Motor neuron (in vitro differentiated cells): Measurements from ENCODE around the gene TNRC6A. TPM values are rescaled to one million over a fixed set of nuclear protein-coding genes. Genes with fewer than 3 reads are reported as not detected.
"Not testable (repeated sequence)": the region's sequence is repeated elsewhere in the genome, so short reads cannot be mapped to it uniquely, and the experiment has no call there.

ENCODE experiments used
- ATAC-seq, 8 experiments: fragments of 200-7000 bp; cut with Tn5 transposase; replicated peaks in 6 of 8; 2 replicates each; pipeline ENCODE4 v1.8.0; 2021; ENCODE audit warnings: mild to moderate bottlenecking in 8 of 8, moderate library complexity in 8 of 8
- H3K27ac ChIP-seq, 2 donors: fragments of 250-450 bp; sonication (Bioruptor Pico); 2 replicates each; pipeline ENCODE4 v1.9.0; 2021; ENCODE audit warnings: antibody characterized with exemption in 2 of 2, mild to moderate bottlenecking in 2 of 2, moderate library complexity in 1 of 2
- H3K4me1 ChIP-seq, 2 donors: fragments of 250-450 bp; sonication (Bioruptor Pico); replicated peaks in 1 of 2; 2 replicates each; pipeline ENCODE4 v1.6.1; 2021; ENCODE audit warnings: antibody characterized with exemption in 2 of 2, mild to moderate bottlenecking in 2 of 2, moderate library complexity in 1 of 2
- H3K4me3 ChIP-seq, 5 donors: fragments of 250-450 bp; sonication (Bioruptor Pico); 2 replicates each; pipeline ENCODE4 v1.9.0; 2021; ENCODE audit warnings: antibody characterized with exemption in 5 of 5, mild to moderate bottlenecking in 5 of 5, moderate library complexity in 4 of 5
- WGBS, 10 experiments: fragments of 450-650 bp; shearing (Covaris generic); methylation state at CpG; one replicate each; pipeline ENCODE4 v1.0.0; 2022; 5-methylcytosine and 5-hydroxymethylcytosine counted together
- in situ Hi-C, 9 experiments: fragments of 400-800 bp; cut with MboI; loops; one replicate each; pipeline ENCODE4 v1.15.0; 2021; ENCODE audit warnings: low sequenced_read_pairs in 9 of 9, low pct_unique_long_range_greater_than_20kb in 2 of 9; ENCODE audit not compliant: unreplicated experiment in 9 of 9
- total RNA-seq, 8 experiments: library from RNA; unstranded; fragments of 300-600 nt; gene quantifications; 2 replicates each; pipeline versions ENCODE4 v1.2.3 to v1.2.4, GENCODE V29; 2022

The TNRC6A gene
- total RNA-seq, 8 experiments from 2014 or later, result 40.9 to 84.7 (median 55.3) TPM

DNA sequence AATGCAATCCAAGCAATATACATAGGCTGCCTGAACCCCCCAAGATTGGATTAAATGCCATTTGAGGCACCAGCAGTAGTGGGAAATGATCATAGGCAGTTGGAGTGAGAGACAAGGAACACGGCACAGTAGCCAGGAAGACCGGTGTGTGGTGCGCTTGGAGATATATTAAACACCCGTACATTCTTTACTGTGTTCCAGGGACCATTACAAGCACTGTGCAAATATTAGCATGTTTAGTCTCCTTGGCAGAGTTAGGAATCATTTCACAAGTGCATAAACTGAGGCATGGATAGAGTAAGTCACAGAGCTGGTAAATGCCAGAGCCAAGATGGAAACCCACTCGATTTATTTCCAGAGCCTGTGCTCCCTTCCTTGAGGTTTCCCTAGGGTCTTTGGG lies 31.1 kb upstream of the TNRC6A start:
- in situ Hi-C loops, result loop anchor here in 1 of 9 experiments (25.0 kb wide), 1 partner anchor 111 kb away; no protein-coding TSS in a partner anchor
- 72 to 100% (median 93%) methylated on average over 1 to 4 of the region's 5 CpGs; no CpG with 5 or more reads in 2 of the 10 experiments for WGBS, 10 experiments
- H3K27ac ChIP-seq, result no peak overlapping the region
- H3K4me1 ChIP-seq, result no peaks in the 10 kb centered on the region
- peak in 1 of 8 experiments; percentile 68 for ATAC-seq
- H3K4me3 ChIP-seq, result no peak overlapping the region

DNA sequence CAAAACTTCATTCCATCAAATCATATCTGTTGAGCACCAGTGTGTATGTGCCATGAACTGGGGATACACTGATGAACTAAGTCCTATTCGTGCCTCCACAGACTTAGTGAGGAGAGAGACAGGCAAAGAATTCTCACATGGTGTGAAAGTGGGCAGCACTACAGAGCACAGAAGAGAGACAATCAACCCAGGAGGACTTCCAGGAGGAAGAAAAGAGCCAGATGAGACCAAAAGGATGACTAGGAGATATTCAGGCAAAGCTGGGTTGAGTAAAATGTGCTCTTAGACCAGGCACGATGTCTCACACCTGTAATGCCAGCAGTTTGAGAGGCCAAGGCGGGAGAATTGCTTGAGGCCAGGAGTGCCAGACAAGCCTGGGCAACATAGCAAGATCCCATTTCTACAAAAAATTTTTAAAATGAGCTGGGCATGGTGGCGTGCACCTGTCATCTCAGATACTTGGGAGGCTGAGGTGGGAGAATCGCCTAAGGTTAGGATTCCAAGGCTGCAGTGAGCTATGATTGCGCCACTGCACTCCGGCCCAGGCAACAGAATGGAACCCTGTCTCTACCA lies 30.2 kb upstream of the TNRC6A start:
- ATAC-seq, result no peak
- in situ Hi-C loops, result loop anchor here in 1 of 9 experiments (25.0 kb wide), 1 partner anchor 112 kb away; no protein-coding TSS in a partner anchor
- 71 to 100% (median 94%) methylated on average over 1 to 7 of the region's 7 CpGs; no CpG with 5 or more reads in 1 of the 10 experiments for WGBS, 10 experiments

DNA sequence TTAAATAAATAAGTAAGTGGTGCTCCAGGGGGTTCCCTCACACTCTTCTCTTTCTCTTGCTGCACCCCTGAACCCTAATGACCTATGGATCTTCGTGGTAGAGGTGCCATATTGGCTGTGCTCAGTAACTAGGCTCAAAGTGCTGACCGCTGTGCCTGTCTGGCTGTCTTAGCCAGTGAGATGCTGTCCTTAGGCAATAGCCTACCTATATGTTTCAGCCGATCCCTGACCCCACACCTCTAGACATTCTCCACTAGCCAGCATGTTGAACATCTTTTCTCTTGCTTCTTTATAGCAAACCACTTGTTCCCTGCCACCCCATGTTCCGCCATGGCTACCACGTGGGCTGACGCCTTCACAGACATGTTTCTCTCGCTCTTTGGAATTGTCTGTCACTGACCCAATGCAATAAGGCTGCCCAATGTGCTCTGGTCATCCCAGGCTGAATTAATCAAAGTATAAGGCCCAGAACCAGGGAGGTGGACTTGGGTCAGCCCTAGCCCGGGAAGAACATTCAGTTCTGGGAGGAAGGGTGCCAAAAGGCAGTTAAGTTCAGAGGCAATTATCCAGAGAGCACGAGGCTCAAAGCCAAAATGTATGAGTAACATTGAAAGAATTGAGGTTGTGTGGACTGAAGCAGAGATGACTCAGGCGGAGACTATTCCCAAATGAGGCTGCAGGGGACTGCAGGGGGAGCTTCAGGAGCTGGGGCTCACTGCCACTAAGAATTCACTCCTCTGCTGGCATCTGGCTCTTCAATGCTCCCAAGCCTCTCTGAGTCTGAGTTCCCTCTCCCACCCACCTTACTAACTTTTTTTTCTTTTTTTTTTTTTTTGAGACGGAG lies 28.7 kb upstream of the TNRC6A start:
- Histone ChIP-seq H3K4me3 (no peak overlapping the region), H3K4me1 (no peaks in the 10 kb centered on the region), H3K27ac (no peak overlapping the region)
- 0 to 92% (median 41%) methylated on average over 1 to 7 of the region's 11 CpGs; no CpG with 5 or more reads in 2 of the 10 experiments for WGBS, 10 experiments
- in situ Hi-C loops, result no loop called here
- peak in 6 of 8 experiments; percentile 41 to 99 (median 81) for ATAC-seq

More for the DNA sequence above, 30.2 kb upstream of the TNRC6A start:
- H3K4me1 ChIP-seq, result no peaks in the 10 kb centered on the region
- H3K4me3 ChIP-seq, result no peak overlapping the region
- no peak overlapping the region for H3K27ac ChIP-seq

DNA sequence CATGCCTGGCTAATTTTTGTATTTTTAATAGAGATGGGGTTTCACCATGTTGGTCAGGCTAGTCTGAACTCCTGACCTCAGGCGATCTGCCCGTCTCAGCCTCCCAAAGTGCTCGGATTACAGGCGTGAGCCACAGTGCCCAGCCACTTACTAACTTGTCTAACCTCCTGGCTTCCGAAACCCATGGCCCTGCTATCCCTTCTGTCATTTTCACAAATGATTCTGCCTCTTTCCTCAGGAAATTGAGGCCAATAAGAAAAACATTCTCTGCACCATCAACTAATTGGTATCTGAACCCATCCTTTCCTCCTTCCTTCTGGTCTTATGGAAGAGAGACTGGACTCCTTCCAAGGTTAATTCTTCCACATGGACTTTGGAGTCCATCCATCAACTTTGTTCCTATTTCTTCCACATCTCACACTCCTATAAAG lies 27.9 kb upstream of the TNRC6A start:
- H3K4me1 ChIP-seq, result no peaks in the 10 kb centered on the region
- WGBS, 10 experiments, result 13 to 90% (median 75%) methylated on average over 1 to 5 of the region's 5 CpGs; no CpG with 5 or more reads in 4 of the 10 experiments
- H3K4me3 ChIP-seq, result no peak overlapping the region
- ATAC-seq, result peak in 2 of 8 experiments; percentile 8 to 47
- no peak overlapping the region for H3K27ac ChIP-seq
- in situ Hi-C loops, result no loop called here

DNA sequence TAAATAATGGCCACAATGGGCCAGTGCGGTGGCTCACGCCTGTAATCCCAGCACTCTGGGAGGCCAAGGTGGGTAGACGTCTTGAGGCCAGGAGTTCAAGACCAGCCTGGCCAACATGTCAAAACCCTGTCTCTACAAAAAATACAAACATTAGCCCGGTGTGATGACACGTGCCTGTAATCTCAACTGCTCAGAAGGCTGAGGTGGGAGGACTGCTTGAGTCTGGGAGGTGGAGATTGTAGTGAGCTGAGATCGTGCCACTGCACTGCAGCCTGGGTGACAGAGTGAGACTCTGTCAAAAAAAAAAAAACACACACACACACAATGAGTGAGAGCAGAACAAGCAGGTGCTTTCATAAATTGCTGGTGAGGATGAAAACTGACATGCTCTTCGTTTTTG lies 21.7 kb upstream of the TNRC6A start:
- ATAC-seq, H3K4me3 ChIP-seq, H3K27ac ChIP-seq, H3K4me1 ChIP-seq, in situ Hi-C loops: not testable (repeated sequence)
- 50 to 100% (median 66%) methylated on average over 1 to 5 of the region's 7 CpGs; no CpG with 5 or more reads in 1 of the 10 experiments for WGBS, 10 experiments

DNA sequence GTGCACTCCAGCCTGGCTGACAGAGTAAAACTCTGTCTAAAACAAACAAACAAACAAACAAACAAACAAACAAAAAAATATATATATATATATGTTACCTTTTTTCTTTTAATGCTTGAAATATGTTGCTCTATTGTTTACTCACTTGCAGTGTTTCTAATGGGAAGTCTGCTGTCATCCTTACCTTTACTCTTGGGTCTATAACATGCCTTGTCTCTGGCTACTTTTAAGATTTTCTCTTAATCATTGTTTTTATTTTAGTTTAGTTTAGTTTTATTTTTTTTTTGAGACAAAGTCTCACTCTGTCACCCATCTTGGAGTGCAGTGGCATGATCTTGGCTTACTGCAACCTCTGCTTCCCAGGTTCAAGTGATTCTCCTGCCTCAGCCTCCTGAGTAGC lies 16.1 kb upstream of the TNRC6A start:
- in situ Hi-C loops, result no loop called here
- Histone ChIP-seq H3K27ac (no peak overlapping the region), H3K4me1 (no peaks in the 10 kb centered on the region), H3K4me3 (no peak overlapping the region)
- ATAC-seq, result no peak

DNA sequence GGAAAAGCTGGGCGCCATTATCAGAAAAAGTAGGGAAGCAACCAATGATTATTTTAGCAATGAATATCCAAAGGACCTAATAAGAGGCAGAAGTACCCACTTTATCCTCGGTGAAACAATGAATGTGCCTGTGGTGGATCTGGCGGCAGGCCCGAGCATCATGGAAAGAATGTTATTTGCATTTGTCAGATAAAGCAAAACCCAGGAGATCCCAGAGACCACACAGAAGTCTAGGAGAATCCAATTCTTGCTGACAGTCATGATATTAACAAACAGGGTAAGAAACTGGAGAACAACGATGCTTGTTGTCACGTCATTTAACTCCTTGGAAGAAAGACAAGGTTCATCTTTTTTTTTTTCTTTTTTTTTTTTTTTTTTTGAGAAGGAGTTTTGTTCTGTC lies 12.0 kb upstream of the TNRC6A start:
- Histone ChIP-seq H3K27ac (no peak overlapping the region), H3K4me1 (no peaks in the 10 kb centered on the region), H3K4me3 (no peak overlapping the region)
- 39 to 100% (median 74%) methylated on average over 1 to 6 of the region's 6 CpGs; no CpG with 5 or more reads in 1 of the 10 experiments for WGBS, 10 experiments
- ATAC-seq, result no peak
- in situ Hi-C loops, result no loop called here

DNA sequence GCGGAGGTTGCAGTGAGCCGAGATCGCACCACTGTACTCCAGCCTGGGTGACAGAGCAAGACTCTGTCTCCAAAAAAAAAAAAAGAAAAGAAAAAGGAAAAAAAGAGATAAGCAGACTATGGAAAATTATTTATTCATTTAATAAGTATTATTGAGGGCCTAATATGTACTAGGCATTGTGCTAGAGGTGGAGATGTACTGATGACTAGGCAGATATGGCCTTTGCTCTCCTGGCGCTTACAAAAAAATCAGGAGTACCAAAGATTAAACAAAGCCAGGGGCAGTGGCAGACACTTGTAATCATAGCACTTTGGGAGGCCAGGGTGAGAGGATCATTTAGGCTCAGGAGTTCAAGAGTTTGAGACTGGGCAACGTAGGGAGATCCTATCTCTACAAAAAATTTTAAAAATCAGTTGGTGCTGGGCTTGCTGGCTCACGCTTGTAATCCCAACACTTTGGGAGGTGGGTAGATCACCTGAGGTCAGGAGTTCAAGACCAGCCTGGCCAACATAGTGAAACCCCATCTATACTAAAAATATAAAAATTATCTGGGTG lies 10.4 kb upstream of the TNRC6A start:
- no peak for ATAC-seq
- Histone ChIP-seq H3K4me1 (no peaks in the 10 kb centered on the region), H3K27ac (no peak overlapping the region), H3K4me3 (no peak overlapping the region)
- 82 to 100% (median 92%) methylated on average over 1 to 3 of the region's 6 CpGs; no CpG with 5 or more reads in 2 of the 10 experiments for WGBS, 10 experiments
- in situ Hi-C loops, result no loop called here

DNA sequence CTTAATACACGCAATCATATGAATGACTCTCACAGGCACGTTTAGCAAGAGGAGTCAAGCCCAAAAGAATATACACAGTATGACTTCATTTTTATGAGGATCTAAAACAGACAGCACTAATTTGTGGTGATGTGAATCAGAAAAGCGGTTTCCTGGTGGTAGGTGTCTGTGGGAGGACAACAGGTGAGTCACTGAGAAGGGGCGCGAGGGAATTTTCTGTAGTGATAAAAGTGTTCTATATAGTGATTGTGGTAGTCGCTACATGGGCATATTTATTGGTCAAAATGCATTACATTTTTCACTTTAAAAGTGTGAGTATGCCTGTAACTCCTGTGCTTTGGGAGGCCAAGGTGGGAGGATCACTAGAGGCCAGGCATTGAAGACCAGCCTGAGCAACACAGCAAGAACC lies 7.6 kb upstream of the TNRC6A start:
- Histone ChIP-seq H3K4me1 (no peaks in the 10 kb centered on the region), H3K27ac (no peak overlapping the region), H3K4me3 (no peak overlapping the region)
- WGBS, 10 experiments, result 43 to 100% (median 89%) methylated on average over 1 to 6 of the region's 6 CpGs
- ATAC-seq, result no peak
- in situ Hi-C loops, result no loop called here

DNA sequence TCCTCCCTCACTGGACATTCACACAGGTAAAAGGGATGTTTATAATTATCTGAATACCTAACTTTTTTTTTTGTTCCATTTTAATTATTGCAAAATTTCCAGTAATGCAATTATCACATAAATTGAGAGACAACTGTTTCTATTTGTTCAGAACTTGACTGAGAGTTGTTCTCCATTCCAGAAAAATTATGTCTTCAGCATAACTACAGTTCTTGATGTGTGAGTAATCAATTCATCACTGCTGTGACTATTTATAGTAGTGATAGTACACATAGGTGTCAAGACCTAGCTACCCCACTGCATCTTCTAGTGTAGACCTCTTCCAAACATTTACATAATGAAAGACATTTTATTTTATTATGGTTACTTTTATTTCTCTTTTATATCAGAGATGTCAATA lies 5.8 kb upstream of the TNRC6A start:
- no peak overlapping the region for H3K4me3 ChIP-seq
- no peak overlapping the region for H3K27ac ChIP-seq
- peaks cover under 1 to 2% of the 10 kb centered on the region in 2 donors for H3K4me1 ChIP-seq
- ATAC-seq, result no peak
- in situ Hi-C loops, result no loop called here

DNA sequence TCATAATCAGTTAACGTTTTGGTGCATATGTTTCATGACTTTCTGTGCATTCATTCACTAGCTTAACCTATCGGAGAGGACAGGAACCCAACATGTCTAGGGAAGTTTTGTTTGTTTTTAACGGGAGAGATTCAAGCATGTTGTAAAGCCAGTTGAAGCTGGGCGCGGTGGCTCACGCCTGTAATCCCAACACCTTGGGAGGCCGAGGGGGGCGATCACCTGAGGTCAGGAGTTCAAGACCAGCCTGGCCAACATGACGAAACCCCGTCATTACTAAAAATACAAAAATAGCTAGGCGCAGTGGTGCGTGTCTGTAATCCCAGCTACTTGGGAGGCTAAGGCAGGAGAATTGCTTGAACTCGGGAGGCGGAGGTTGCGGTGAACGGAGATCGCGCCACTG lies 1.4 kb upstream of the TNRC6A start:
- H3K4me3 ChIP-seq, result no peak overlapping the region
- in situ Hi-C loops, result no loop called here
- 85 to 98% (median 94%) methylated on average over 5 to 18 of the region's 18 CpGs for WGBS, 10 experiments
- no peak for ATAC-seq
- H3K4me1 ChIP-seq, result peaks cover 15 to 17% of the 10 kb centered on the region in 2 donors
- no peak overlapping the region for H3K27ac ChIP-seq

DNA sequence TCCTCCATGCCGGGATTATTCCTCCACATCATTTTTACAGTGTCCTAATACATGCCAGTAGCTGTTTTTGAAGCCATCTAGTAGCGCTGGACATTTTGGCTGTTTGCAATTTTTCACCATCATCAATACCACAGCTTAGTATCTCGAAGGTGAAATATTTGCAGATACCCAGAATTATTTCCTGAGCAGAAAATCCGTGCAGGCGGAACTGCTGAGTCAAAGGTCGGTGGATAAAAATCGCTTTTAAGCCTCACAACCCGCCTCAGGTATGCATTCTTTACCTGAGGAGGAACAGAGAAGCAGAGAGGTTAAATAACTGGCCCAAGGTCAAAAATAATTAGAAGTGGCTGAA lies 584 bp upstream of the TNRC6A start:
- H3K27ac ChIP-seq, result peak overlapping the region; percentile 88 to 98
- H3K4me1 ChIP-seq, result peaks cover 15 to 17% of the 10 kb centered on the region in 2 donors
- peak overlapping the region; percentile 70 to 95 (median 82) for H3K4me3 ChIP-seq
- in situ Hi-C loops, result no loop called here
- 0 to 29% (median 21%) methylated on average over 4 to 8 of the region's 8 CpGs; no CpG with 5 or more reads in 1 of the 10 experiments for WGBS, 10 experiments
- no peak for ATAC-seq
